GM06990 (cell line): ENCODE measurements around the gene GCK.

ENCODE experiments used
- DNase-seq: peaks from one replicate; pipeline ENCODE4 v3.0.0-alpha.2; 2011; ENCODE audit not compliant: insufficient read length; ENCODE audit errors: extremely low read depth
- H3K27me3 ChIP-seq: replicated peaks from 2 replicates; pipeline ENCODE4 v1.6.0; 2011; ENCODE audit warnings: low read length; ENCODE audit not compliant: control insufficient read depth, insufficient read depth
- H3K36me3 ChIP-seq: 2 replicates; pipeline ENCODE4 v1.5.1; 2011; ENCODE audit warnings: low read length; ENCODE audit not compliant: control insufficient read depth, insufficient read depth
- H3K4me3 ChIP-seq: replicated peaks from 2 replicates; pipeline ENCODE4 v1.5.1; 2011; ENCODE audit warnings: low read depth, mild to moderate bottlenecking, control low read depth, low read length
- TF ChIP-seq, protein P1 (sequence below): IDR thresholded peaks from 2 replicates; pipeline ENCODE4 v1.5.1; 2011; ENCODE audit warnings: low read length, control low read depth, mild to moderate bottlenecking, inconsistent platforms; ENCODE audit not compliant: insufficient read depth, poor library complexity, severe bottlenecking

Gene GCK

GRCh38 chr7:44217223-44217714 is 28.0 kb upstream of the GCK start:
- no peak for DNase-seq
- no peak overlapping the region for H3K4me3 ChIP-seq
- H3K36me3 ChIP-seq = peaks cover 11% of the 10 kb centered on the region
- no peaks in the 10 kb centered on the region for H3K27me3 ChIP-seq
- TF ChIP-seq, protein P1, sequence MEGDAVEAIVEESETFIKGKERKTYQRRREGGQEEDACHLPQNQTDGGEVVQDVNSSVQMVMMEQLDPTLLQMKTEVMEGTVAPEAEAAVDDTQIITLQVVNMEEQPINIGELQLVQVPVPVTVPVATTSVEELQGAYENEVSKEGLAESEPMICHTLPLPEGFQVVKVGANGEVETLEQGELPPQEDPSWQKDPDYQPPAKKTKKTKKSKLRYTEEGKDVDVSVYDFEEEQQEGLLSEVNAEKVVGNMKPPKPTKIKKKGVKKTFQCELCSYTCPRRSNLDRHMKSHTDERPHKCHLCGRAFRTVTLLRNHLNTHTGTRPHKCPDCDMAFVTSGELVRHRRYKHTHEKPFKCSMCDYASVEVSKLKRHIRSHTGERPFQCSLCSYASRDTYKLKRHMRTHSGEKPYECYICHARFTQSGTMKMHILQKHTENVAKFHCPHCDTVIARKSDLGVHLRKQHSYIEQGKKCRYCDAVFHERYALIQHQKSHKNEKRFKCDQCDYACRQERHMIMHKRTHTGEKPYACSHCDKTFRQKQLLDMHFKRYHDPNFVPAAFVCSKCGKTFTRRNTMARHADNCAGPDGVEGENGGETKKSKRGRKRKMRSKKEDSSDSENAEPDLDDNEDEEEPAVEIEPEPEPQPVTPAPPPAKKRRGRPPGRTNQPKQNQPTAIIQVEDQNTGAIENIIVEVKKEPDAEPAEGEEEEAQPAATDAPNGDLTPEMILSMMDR = no peak

GRCh38 chr7:44216521-44217222 is 27.4 kb upstream of the GCK start:
- H3K36me3 ChIP-seq = peaks cover 15% of the 10 kb centered on the region
- no peak overlapping the region for H3K4me3 ChIP-seq
- TF ChIP-seq, protein P1 = no peak
- DNase-seq = no peak
- no peaks in the 10 kb centered on the region for H3K27me3 ChIP-seq

DNA sequence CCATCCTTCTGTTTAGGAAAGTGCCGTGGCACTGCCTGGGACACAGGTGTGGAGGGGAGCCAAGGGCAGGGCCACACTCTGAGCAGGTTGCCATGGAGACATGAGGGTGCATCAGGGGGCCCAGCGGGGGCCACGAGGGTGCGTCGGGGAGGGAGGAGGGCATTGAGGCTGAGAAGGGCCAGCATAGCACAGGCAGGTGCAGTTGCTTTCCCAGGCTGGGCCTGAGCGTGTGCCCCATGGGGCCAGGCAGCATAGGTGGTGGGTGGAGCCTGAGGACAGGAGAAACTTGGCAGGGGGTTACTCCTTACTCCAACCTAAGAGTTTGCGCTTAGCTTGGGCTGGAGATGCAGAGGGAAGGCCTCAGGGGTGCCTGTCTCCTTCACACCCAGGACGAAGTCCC is 26.8 kb upstream of the GCK start:
- TF ChIP-seq, protein P1 = no peak
- H3K36me3 ChIP-seq = peaks cover 17% of the 10 kb centered on the region
- no peak for DNase-seq
- no peaks in the 10 kb centered on the region for H3K27me3 ChIP-seq
- H3K4me3 ChIP-seq = no peak overlapping the region

DNA sequence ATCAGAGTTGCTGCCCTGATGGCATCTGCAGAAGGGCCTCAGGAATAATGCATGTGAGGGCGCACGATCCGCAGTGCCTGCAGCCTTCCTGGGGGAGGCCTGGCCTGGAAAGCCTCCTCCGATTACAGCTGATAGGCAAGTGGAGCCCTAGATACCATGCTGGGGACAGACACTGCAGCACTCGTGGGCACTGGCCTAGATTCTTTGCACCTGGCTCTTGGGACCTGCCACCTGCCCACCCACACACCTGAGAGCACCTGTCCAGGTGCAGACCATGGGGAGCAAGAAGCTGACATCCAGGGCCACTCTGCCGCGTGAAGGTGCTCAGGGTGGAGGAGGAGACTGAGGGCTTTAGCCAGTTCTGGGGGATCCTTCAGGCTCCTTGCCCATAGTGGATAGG is 26.3 kb upstream of the GCK start:
- TF ChIP-seq, protein P1 = no peak

DNA sequence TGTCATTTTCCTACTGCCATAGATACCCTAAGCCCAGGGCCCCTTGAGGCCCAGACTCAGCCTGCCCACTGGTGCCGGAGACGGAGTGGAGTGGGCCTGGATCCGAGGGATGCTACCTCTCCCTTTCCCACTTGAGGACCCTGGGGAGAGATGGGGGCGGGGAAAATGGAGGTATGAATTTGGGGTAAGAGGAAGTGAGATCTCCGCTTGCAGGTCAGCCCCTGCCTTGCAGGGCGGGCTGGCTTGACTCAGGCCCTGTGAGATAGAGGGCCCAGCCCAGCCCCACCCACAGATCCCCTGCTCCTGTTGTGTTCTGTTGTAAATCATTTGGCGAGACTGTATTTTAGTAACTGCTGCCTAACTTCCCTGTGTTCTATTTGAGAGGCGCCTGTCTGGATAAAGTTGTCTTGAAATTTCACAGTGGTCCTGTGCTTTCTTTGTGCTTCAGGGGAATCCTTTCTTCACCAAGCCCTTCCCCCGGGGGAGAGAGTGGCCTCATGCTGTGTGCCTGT is 24.7 kb upstream of the GCK start:
- TF ChIP-seq, protein P1 = no peak
- H3K27me3 ChIP-seq = no peaks in the 10 kb centered on the region
- no peak for DNase-seq
- H3K4me3 ChIP-seq = no peak overlapping the region
- H3K36me3 ChIP-seq = peaks cover 25% of the 10 kb centered on the region

More for the DNA sequence above, 26.3 kb upstream of the GCK start:
- Histone ChIP-seq H3K36me3 (peaks cover 17% of the 10 kb centered on the region), H3K4me3 (no peak overlapping the region), H3K27me3 (no peaks in the 10 kb centered on the region)
- DNase-seq = no peak
